HTERT RPE-1 (cell line): ENCODE results near the gene INTS6L.

Source experiments
- in situ Hi-C: fragments of 300-500 bp; cut with MboI; formaldehyde crosslinking; loops from 4 replicates; pipeline ENCODE4 v1.14.3; 2020; ENCODE audit warnings: low sequenced_read_pairs

The INTS6L gene, protein sequence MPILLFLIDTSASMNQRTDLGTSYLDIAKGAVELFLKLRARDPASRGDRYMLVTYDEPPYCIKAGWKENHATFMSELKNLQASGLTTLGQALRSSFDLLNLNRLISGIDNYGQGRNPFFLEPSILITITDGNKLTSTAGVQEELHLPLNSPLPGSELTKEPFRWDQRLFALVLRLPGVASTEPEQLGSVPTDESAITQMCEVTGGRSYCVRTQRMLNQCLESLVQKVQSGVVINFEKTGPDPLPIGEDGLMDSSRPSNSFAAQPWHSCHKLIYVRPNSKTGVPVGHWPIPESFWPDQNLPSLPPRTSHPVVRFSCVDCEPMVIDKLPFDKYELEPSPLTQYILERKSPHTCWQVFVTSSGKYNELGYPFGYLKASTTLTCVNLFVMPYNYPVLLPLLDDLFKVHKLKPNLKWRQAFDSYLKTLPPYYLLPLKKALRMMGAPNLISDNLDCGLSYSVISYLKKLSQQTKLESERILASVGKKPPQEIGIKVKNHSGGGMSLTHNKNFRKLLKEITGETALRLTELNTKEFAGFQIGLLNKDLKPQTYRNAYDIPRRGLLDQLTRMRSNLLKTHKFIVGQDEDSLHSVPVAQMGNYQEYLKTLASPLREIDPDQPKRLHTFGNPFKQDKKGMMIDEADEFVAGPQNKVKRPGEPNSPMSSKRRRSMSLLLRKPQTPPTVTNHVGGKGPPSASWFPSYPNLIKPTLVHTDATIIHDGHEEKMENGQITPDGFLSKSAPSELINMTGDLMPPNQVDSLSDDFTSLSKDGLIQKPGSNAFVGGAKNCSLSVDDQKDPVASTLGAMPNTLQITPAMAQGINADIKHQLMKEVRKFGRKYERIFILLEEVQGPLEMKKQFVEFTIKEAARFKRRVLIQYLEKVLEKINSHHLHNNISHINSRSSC

DNA sequence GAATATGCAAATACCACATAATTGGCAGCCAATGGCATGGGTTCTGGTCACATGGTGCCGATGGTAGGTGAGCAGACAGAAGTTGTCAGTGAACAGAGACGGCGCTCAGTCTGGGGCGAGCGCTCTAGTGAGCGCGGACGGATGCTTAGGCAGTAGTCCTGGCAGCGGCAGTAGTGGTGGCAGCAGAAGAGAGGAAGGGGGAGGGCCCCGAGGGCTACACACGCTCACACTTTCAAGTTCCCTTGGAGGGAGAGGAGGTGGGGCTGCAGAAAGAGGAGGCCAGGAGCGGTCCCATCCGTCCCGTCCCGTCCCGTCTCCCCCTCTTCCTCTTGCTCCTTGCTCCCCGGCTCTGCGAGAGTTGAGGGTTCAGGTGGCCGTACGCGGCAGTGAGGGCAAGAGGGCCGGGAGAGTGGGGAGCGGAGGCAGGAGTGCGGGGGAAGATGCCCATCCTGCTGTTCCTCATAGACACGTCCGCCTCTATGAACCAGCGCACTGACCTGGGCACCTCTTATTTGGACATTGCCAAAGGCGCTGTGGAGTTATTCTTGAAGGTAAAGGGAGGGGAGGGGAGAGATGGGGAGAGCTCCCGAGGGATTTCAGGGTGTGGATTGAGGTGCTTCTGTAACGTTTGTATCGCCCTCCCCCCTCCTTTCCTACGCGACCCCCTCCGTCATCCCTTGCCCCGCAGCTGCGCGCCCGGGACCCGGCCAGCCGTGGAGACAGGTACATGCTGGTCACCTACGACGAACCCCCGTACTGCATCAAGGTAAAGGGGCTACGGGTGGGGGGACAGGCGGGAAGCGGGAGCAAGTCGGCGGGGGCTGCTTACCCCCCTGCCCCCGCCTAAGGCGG lies at the start of gene INTS6L:
TSS of gene INTS6L (plus strand) at position 108 of the 852 bp plus-strand sequence. CDS start at position 441, 333 bp downstream.
- in situ Hi-C loops: no loop called here

DNA sequence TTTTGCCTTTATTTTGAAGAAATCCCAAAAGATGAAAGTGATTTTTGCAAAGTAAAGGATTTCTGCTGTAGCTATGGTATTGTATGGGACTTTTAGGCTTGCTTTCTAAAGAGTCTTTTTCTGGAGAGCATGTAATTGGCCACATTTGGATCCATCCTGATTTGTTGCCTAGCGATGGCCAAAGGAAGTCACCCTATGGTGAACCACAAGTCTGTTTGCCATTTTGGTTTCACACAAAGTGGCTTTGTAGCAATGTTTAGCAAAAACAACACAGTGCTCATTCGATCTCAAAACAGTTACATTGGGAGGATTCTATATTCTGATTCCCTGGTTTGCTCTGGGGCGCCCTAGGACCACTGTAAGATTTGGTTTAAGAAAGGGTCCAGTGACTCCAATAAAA lies 44.1 kb upstream of the INTS6L start:
- in situ Hi-C loops: no loop called here

DNA sequence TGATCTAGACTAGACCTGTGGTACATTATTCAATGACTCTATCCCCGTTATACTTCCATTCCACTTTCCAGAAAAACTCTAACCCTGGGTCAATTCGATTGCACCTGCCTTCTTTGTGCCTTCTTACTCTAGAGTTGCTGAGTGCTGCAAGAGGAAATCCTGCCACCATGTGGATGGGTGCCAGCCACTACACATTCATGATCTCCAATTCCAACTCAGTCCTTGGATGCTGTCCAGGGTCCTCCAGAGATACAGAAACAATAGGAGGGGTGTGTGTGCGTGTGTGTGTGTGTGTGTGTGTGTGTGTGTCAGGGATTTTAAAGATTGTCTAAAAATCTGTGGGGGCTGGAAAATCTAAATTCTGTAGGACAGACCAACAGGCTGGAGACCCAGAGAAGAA lies 42.9 kb upstream of the INTS6L start:
- in situ Hi-C loops: no loop called here

DNA sequence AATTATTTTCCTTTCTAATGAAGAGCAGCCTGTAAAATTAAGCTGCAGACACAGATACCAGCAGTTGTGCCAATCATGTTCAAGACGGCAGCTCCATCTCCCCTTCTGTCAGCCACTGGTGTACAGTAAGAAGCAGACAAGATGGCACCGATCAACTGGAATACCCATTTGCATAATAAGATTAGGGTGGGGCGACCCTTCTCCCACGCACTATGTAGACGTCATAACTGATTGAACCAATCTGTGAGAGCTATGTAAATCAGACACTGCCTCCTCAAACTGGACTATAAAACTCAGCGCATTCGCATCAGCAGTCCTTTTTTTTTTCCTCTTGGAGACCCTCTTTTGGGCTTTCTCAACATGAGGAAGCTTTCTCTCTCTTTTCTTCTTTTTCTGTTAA lies 40.4 kb upstream of the INTS6L start:
- in situ Hi-C loops: no loop called here

DNA sequence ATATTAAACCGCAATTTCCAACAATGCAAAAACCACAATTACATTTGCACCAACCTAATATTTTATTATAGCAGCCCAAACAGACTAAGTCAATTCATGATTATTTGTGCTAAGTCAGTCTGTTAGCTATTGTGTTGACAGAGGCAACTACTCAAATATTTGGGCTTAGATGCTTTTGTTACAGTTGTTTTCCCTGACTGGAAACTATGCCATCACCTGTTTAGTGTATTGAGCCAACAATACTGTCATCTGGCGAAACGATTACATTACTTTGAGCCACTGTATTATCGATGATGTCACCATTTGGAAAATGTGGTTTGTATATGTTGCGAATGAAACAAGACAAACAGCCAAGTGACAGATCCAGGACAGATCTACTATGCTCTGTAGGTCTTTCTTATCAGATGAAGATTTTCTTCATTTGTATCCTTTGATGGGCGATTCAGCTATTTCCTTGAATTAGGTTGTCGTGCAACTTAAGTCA lies 38.7 kb upstream of the INTS6L start:
- in situ Hi-C loops: no loop called here

DNA sequence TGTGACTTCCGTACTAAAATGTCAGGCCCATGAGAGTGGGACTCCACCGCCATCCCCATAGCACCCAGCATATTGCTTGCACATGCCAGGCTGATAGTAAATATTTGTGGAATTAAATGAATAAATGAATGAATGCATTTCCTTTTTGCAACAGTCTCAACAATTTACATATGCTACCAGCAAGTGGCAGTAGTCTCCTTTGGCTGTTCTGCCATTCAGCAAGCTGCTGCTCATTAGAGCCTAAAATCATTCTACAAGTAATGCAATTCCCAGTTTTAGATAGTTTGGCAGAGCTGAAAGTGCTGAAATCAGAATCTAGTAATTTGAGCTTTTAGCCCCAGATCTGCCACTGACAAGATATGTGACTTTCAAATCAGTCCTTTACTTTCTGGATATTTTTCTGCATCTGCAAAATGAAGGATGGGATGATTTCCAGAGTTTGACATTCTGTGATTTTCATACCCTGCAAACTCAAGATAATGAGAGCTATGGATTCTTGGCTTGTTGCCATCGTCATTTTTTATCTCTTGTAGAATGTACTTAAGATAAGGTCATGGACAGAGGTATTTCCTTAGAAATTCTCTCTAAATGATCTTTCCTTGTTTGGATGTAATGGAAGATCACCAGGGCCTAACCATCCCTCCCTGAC lies 35.7 kb upstream of the INTS6L start:
- in situ Hi-C loops: no loop called here

DNA sequence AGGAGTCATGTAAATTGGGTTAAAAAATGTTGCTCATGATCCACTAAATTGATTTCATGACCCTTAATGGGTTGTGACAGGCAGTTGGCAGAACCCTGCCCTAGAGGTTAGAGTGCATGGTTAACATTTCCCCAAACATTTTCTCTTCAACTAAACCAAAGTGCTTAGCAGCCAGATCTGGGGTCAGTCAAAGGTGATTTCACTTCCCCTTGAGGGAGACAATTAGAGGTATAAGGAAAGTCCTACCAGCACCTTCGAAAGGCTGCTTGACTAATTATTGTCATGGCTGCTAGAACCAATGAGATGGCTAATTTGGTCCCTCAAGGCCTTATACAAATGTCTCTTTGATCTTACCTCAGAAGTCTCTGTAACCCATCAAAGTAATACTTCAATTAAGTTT lies 30.9 kb upstream of the INTS6L start:
- in situ Hi-C loops: no loop called here

DNA sequence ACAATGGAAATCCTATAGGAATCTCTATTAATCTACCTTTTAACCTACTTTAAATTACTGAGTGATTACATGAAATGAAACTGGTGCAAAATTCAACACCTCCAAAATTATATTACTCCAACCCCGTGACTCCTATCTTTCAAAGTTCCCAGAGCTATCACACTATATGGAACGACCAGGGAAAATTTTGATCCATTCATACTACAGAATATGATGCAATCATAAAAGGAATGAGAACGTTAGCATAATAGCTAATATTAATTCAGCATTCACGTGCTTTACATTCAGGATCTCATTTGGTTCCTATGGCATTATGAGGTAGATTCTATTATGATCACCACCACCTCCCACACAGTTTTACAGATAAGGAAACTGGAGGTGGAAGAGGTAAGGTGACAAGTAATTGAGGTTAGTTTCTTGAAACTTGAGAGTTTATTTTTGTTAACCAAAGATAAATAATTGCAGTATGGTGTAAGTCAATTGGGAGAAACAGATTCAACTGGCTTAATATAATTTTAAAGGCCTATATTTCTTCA lies 29.4 kb upstream of the INTS6L start:
- in situ Hi-C loops: no loop called here

DNA sequence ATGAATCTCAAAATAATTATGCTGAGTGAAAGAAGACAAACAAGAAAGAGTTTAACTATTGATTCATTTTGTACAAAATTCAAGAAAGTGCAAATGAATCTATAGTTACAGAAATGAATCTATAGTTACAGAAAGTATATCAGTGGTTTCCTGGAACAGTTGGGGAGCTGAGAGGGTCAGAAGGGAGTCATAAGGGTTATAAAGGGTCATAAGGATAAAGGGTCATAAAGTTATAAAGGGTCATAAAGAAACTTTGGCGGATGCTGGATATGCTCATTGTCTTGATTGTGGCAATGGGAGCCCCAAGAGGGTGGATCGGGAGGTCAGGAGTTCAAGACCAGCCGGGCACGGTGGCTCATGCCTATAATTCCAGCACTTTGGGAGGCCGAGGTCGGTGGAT lies 26.0 kb upstream of the INTS6L start:
- in situ Hi-C loops: no loop called here

DNA sequence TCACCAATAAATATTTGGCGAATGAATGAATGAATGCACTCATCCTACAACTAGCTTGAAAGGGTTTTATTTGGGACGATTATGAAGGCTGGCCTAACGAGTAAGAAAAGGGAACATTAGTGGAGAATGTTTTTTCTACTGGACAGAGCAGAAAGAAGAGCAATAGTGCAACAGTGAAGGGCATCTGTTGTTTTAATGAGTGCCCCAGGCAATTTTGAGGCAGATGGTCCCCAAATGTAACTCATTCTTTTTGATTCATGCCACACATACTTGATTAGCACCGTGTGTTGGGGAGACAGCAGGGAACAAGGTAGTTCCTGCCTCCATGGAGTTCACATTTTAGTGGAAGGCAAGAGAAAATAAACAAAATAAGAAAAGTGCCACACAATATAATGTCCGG lies 22.7 kb upstream of the INTS6L start:
- in situ Hi-C loops: no loop called here

DNA sequence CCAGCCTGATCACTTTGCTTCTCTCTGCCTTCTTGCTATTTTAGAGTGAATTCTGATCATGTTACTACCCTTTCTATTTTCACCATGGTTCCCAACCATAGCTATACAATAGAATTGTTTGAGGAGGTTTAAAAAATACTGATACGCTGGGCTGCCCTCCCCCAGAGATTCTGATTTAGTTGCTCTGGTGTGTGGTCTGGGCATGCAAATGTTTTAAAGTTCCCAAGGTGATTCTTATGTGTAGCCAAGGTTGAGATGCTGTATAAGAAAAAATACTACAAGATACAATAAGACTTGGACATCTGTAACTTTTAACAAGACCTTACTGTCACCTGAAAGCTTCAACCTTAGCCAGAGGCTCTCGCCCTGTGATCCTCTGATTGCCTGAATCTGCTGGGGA lies 22.2 kb upstream of the INTS6L start:
- in situ Hi-C loops: no loop called here

DNA sequence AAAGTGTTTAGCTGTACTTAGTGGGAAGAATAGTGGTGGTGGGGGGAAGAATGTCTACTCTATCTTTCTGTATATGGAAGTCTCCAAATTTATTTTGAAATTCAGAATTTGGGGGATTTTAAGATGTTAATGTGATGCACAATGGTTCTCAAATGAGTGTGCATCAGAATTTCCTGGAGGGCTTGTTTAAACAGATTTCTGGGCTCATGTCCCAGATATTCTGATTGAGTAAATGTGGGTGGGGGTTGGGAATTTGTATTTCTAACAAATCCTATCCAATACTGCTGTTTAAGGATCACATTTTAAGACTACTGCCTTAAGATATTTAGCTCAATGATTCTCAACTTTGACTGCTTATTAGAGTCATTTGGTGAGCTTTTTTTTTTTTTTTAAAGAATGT lies 15.1 kb upstream of the INTS6L start:
- in situ Hi-C loops: no loop called here

DNA sequence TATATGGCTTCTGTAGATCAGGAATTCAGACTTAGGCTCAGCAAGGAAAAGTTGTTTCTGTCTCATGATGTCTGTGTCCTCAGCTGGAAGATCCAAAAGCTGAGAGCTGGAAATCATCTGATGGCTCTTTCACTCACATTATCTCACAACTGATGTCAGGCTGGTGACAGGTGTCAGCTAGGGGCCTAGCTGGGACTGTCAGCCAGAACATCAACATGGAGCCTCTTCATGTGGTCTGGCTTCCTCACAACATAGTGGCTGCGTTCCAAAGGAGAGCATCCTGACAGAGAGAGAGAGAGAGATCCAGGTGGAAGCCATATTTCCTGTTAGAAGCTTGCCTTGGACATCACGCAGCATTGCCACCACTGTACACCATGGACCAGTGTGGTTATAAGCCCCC lies 10.6 kb upstream of the INTS6L start:
- in situ Hi-C loops: no loop called here

DNA sequence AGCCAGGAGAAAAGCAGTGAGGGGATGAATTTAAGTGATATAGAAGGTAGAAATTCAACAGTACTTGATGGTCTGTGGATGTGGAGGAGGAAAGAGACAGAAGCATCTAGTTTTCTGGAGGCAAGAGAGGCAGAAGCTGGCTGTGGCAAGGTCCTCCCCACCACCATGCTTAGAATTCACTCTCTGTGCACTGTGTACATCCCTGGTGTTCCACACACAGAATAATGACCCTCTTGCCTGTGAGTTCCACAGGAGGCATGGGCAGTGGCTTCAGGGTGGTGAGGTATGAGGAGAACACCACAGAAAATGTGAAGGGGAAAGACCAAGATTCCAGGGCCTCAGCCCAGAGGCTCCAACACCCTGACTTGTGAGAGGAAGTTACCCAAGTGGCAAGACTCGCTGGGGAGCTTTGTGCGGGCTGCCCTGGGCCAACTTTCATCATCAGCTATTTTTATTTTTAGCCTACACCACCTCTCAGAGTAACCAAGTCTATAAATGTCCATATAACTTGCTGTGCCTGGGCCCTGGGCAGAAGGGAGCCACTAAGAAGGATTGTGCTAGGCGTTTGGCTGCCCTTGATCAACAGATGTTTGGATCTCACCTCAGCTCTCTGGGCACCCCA lies 7.8 kb upstream of the INTS6L start:
- in situ Hi-C loops: no loop called here

DNA sequence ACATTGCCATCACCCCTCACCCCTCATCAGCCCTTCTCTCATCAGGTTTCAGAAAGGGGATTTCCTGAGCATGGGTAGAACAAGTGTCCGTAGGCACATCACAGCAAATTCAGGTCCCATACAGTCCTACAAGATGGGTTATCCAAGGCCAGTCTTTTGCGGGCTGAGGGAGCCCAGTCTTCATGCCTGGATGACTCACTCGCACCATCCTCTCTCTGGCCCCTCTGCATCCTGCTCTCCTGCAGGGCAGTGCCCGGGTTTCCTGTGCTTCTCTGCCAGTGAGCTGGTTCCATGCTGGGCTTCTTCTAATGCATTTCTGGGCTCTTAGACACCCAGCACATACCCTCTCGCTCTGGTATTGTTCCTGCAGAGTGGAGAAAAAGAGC lies 7.3 kb upstream of the INTS6L start:
- in situ Hi-C loops: no loop called here

DNA sequence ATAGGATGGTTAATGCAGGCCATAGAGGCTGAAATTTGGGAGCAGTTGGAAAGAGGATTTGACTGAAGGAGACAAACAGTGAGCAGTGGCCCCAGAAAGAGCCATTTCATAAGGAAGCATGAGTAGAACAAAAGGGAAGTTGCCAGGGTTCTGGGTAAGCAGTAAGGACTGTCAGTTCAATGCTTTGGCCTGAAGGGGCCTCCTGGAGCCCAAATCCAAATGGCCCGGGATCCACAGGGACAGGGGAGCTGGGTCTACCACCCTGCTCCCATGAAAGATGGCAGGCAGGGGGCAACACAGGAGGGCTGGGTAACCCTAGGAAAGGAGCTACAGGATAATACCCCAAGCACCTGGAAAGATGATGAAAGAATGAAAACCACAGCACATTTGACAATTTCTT lies 4.1 kb upstream of the INTS6L start:
- in situ Hi-C loops: no loop called here

DNA sequence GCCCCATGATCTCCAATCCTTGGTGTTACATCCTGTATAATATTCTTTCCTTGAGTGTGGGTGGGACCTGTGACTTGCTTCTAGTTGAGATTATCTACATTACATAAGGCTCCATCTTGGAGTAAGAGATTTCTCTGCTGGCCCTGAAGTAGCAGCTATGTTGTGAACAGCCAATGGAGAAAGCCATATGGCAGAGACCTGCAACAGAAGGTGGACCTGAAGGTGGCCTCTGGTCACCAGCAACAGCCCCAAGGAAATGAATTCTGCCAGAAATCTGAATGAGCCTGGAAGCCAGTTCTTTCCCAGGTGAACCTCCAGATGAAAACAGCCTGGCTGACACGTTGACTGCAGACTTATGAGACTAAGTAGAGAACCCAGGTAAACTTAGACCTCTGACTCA lies 2.3 kb upstream of the INTS6L start:
- in situ Hi-C loops: no loop called here

DNA sequence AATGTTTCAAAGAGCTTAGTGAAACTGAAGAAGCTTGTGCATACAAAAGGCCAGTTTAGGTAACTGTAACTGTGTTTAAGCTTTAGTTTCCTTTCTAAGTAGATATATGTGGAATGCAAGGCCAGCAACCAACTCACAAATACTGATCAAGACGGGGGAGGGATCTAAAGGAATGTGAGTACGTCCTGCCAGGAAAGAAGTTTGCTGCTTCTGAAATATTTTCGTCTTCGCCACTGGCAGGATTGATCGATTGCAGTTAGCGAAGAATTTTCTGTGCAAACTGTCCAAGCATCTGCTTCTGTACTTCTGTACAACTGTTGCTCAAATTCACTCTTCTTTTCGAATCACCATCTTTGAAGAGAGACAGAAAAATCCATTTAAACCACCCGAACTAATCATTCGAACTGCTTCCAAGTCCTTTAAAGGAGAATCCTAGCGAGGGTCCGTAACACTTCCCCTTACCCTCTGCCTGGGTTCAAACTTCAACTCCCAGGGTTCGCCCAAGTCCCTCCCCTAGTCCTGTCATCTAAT lies 373 bp upstream of the INTS6L start:
- in situ Hi-C loops: no loop called here

DNA sequence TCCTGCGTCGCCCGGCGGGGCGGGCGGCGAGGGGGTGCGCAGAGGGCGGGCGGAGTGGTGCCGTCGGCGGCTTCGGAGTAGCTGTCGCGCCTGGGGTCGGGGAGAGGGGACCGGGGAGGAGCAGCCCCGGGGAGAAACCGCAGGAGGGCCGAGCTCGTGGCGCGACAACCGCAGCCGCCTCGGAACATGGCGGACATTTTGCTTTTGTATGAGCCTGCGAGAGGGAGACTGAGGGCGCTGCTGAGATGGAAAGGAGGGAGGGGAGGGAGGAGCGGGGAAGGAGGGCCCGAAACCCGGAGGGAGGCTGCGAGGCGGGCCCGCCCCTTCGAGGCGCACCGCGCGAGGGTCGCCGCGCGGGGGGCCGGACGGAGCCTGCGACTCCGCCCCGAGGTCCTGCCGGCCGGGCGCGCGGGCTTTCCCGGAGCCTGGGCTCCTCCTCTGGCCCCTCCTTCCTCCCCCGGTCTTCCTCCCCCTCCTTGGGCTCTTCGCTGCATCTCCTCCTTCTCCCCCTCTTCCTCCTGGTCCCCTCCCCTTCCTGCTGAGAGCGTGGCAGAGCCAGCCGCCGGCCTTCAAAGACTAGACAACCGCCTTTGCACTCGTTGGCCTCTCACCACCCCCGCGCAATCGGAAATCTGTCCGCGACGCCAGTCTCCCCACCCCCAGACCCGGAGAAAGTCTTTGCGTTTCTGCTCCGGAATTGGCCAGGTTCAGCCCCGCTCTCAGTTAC lies 1.1 kb downstream of the INTS6L start:
- in situ Hi-C loops: no loop called here
